ENCODE results near the gene SEC24C.
"Not testable (repeated sequence)": the region's sequence is repeated elsewhere in the genome, so short reads cannot be mapped to it uniquely, and the experiment has no call there.

DNA sequence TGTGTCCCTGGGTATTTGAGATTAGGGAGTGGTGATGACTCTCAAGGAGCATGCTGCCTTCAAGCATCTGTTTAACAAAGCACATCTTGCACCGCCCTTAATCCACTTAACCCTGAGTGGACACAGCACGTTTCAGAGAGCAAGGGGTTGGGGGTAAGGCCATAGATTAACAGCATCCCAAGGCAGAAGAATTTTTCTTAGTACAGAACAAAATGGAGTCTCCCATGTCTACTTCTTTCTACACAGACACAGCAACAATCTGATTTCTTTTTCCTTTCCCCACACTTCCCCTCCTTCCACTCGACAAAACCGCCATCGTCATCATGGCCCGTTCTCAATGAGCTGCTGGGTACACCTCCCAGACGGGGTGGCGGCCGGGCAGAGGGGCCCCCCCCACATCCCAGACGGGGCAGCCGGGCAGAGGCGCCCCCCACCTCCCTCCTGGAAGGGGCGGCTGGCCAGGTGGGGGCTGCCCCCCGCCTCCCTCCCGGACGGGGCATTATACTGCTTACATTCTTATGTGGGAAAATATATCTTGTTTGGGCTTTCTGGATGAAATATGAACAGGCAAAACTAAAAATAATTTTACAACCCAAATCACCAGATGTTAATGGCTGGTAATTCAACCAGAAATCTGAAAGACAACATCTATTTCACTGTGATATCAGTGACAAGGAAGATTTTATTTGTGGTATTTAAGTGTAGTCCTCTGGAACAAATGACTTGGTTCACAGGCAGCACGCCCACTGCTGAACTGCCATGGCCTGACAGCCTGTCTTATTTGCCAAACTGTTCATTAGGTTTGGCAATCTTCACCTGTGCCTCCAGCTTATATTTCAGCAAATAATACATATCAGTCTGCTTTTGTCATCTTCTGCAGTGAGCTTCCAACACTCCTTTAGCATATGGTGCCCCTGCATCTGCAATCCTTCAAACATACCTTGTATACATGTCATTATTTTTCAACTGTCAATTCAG lies 28.7 kb upstream of the SEC24C start:
- not testable (repeated sequence) for TF ChIP-seq POLR2A, RFX5, CEBPB, BHLHE40 (IDR thresholded peaks at IDR 0.05; ENCODE audit: low read depth, low read length)
- TF ChIP-seq, protein P1, sequence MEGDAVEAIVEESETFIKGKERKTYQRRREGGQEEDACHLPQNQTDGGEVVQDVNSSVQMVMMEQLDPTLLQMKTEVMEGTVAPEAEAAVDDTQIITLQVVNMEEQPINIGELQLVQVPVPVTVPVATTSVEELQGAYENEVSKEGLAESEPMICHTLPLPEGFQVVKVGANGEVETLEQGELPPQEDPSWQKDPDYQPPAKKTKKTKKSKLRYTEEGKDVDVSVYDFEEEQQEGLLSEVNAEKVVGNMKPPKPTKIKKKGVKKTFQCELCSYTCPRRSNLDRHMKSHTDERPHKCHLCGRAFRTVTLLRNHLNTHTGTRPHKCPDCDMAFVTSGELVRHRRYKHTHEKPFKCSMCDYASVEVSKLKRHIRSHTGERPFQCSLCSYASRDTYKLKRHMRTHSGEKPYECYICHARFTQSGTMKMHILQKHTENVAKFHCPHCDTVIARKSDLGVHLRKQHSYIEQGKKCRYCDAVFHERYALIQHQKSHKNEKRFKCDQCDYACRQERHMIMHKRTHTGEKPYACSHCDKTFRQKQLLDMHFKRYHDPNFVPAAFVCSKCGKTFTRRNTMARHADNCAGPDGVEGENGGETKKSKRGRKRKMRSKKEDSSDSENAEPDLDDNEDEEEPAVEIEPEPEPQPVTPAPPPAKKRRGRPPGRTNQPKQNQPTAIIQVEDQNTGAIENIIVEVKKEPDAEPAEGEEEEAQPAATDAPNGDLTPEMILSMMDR (conservative IDR thresholded peaks at IDR 0.05; ENCODE audit: low read depth, low read length) = not testable (repeated sequence)

Measured in IMR-90 (cell line).